ENCODE data around the gene ASRGL1.
"Not testable (repeated sequence)": the region's sequence is repeated elsewhere in the genome, so short reads cannot be mapped to it uniquely, and the experiment has no call there.

ASRGL1 gene

GRCh38 chr11:62337303-62338181, at the start of gene ASRGL1:
Gene ASRGL1, plus strand, starts transcription at chr11:62337448. Its CDS starts 530 bp downstream, at chr11:62337978.
- peak; percentile 55 for DNase-seq

GRCh38 chr11:62295504-62295903, 41.7 kb upstream of the ASRGL1 start:
- no peak for DNase-seq

GRCh38 chr11:62298975-62299374, 38.3 kb upstream of the ASRGL1 start, which contains the start of gene SCGB1D4:
Gene SCGB1D4, minus strand, starts transcription at chr11:62299075. Its CDS starts 65 bp downstream, at chr11:62299010.
- DNase-seq, result no peak

- no peak for DNase-seq
Observed at GRCh38 chr11:62306227-62306626, 31.0 kb upstream of the ASRGL1 start.

- DNase-seq, result no peak
Observed at GRCh38 chr11:62307950-62308349, 29.3 kb upstream of the ASRGL1 start.

- no peak for DNase-seq
Observed at GRCh38 chr11:62309991-62310390, 27.3 kb upstream of the ASRGL1 start.

GRCh38 chr11:62315431-62315830, 21.8 kb upstream of the ASRGL1 start:
- no peak for DNase-seq

- no peak for DNase-seq
Observed at GRCh38 chr11:62322524-62322923, 14.7 kb upstream of the ASRGL1 start.

- peak; percentile 34 for DNase-seq
Observed at GRCh38 chr11:62324731-62325556, 12.3 kb upstream of the ASRGL1 start.

- not testable (repeated sequence) for DNase-seq
Observed at GRCh38 chr11:62325781-62326180, 11.5 kb upstream of the ASRGL1 start.

- not testable (repeated sequence) for DNase-seq
Observed at GRCh38 chr11:62326719-62327118, 10.5 kb upstream of the ASRGL1 start.

GRCh38 chr11:62327541-62327940, 9.7 kb upstream of the ASRGL1 start:
- not testable (repeated sequence) for DNase-seq

- not testable (repeated sequence) for DNase-seq
Observed at GRCh38 chr11:62331264-62331663, 6.0 kb upstream of the ASRGL1 start.

GRCh38 chr11:62333768-62334167, 3.5 kb upstream of the ASRGL1 start:
- DNase-seq, result no peak

- not testable (repeated sequence) for DNase-seq
Observed at GRCh38 chr11:62336949-62337302, 322 bp upstream of the ASRGL1 start.

GRCh38 chr11:62338218-62338617, 970 bp downstream of the ASRGL1 start:
- DNase-seq, result no peak

GRCh38 chr11:62340269-62340901, 3.1 kb downstream of the ASRGL1 start:
- DNase-seq, result peak; percentile 62

GRCh38 chr11:62341588-62341987, 4.3 kb downstream of the ASRGL1 start:
- no peak for DNase-seq

- not testable (repeated sequence) for DNase-seq
Observed at GRCh38 chr11:62343646-62344190, 6.5 kb downstream of the ASRGL1 start.

- no peak for DNase-seq
Observed at GRCh38 chr11:62344210-62344609, 7.0 kb downstream of the ASRGL1 start.

GRCh38 chr11:62345861-62346260, 8.6 kb downstream of the ASRGL1 start:
- no peak for DNase-seq

GRCh38 chr11:62352355-62353336, 15.4 kb downstream of the ASRGL1 start:
- DNase-seq, result no peak
